GM10266 (cell line): ENCODE results near the gene MRGPRX1.

Source experiments
- DNase-seq: peaks from one replicate; pipeline ENCODE4 v3.0.0; 2012; ENCODE audit errors: extremely low spot score
- CTCF ChIP-seq: IDR thresholded peaks from 2 replicates; pipeline ENCODE4 v1.5.1; 2012; ENCODE audit warnings: mild to moderate bottlenecking, low read depth; ENCODE audit not compliant: control insufficient read depth, insufficient read depth; ENCODE audit errors: missing control alignments

Gene MRGPRX1

GRCh38 chr11:18939314-18939713 is at the start of gene MRGPRX1:
Gene MRGPRX1, minus strand, starts transcription at chr11:18939414. Its CDS starts 4,630 bp downstream, at chr11:18934784.
- DNase-seq = no peak
- TF ChIP-seq CTCF = no peak

DNA sequence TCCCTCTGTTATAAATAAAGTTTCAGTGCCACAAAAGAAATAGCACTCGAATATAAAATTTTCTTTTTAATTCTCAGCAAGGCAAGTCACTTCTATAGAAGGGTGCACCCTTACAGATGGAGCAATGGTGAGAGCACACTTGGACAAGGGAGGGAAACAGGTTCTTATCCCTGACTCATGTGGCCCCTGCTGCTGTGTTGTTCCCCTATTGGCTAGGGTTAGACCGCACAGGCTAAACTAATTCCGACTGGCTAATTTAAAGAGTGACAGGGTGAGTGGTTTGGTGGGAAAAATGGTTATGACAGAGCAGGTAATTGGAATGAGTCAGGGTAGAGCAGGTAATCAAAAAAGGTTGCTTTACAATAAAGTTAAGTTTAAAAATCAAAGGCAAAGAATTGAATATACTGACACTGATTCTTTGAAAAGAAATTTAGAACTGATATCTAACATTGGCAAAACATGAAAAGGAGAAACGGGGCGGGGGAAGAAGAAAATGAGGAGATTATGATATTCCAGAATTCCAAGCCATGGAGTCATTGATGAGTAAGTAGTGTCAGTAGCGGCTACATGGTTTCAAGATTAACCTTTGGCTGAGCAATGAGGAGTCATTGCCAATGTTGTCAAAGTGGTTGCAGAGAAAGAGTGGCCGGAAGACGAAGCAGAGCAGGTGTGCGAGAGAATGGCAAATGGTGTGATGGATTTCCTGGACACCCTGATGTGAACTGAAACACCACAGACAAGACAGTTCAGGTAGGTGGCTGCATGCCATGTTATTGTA is 48.4 kb upstream of the MRGPRX1 start:
- DNase-seq = no peak
- no peak for TF ChIP-seq CTCF

DNA sequence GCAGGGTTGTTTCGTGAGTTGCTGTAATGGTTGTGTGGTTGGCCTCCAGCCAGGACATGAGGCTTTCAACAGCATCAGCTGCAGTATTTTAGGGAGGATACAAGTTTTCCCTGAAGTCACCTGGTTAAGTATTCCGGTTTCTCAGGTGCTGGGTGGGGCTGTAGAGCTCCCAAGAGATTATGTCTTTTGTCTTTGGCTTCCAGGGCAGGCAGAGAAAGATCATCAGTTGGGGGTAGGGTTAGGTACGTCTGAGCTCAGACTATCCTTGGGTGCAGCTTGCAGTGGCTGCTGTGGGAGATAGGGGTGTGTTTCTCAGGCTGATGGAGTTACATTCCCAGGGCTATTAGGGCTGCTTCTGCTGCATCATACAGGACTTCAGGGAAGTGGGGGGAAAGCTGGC is 47.5 kb upstream of the MRGPRX1 start:
- no peak for DNase-seq
- TF ChIP-seq CTCF = no peak

DNA sequence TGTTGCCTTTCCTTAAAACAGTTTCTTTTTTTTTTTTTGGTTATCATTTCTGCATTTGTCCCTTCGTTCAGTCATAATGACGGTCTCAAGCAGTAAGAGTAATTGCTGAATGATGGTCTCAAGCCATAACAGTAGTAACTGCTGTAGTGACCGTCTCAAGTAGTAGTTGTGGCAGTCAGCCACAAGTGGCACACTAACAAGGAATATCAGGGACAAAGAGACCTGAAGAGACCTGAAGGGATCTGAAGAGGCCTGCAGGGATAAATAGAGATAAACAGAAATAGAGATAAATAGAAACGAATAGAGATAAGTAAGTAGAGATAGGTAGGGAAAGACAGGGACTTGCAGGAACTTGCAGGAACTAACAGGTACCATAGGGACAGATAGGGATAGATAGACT is 42.7 kb upstream of the MRGPRX1 start:
- no peak for DNase-seq
- no peak for TF ChIP-seq CTCF

DNA sequence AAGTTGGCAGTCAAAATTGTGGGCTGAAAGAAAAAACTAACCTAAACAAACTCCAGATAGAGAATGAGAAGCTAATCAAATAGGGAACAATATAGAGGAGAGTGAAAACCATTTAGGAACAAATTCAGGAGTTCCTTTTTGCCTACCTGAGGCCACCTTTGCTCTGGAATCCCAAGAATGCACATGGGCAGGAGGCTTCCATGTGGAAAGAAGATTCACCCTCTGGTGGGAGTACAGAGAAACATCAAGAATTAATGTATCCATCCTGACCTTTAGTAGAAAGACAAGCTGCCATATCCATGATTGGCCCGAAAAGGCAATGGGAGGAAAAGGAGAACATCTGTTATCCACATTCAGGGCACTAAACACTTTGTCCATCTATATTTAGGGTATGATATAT is 35.0 kb upstream of the MRGPRX1 start:
- no peak for DNase-seq
- no peak for TF ChIP-seq CTCF

DNA sequence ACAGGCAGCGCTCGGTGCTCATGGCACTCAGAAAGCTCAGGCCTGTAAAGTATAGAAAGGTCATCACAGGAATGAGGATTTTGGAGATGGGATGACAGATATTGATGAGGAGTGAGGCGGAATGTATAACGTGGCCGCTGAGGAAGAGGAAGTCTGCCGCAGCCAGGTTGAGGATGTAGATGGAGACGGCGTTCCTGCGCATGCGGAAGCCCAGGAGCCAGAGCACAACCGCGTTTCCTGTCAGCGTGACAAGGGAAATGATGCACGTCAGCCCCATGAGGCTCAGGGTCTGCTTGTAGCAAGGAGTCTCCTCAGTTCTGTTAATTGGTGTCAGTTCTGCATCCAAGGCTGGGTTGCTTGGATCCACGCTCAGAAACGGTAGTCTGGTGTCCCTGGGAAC is 33.1 kb upstream of the MRGPRX1 start:
- TF ChIP-seq CTCF = no peak

GRCh38 chr11:18969720-18970119 is 30.5 kb upstream of the MRGPRX1 start:
- DNase-seq = no peak
- TF ChIP-seq CTCF = no peak

More for the DNA sequence above, 33.1 kb upstream of the MRGPRX1 start:
- no peak for DNase-seq
